Hepatocyte (in vitro differentiated cells): ENCODE measurements around the gene DDX11.
"Not testable (repeated sequence)": the region's sequence is repeated elsewhere in the genome, so short reads cannot be mapped to it uniquely, and the experiment has no call there.

Source experiments
- CTCF ChIP-seq: fragments of 200-600 bp; sonication (generic); IDR thresholded peaks from 2 replicates; pipeline ENCODE4 v1.5.1; 2016; ENCODE audit warnings: antibody characterized with exemption, mild to moderate bottlenecking; ENCODE audit not compliant: poor library complexity
- EZH2 ChIP-seq: fragments of 200-600 bp; sonication (generic); IDR thresholded peaks from 2 replicates; pipeline ENCODE4 v1.6.1; 2016; ENCODE audit warnings: antibody characterized with exemption, mild to moderate bottlenecking, borderline replicate concordance
- EZH2phosphoT487 ChIP-seq: fragments of 200-600 bp; sonication (generic); IDR thresholded peaks from one replicate; pipeline ENCODE4 v1.6.1; 2018; ENCODE audit warnings: antibody characterized with exemption, mild to moderate bottlenecking, low read depth, moderate library complexity; ENCODE audit not compliant: unreplicated experiment, severe bottlenecking

DNA sequence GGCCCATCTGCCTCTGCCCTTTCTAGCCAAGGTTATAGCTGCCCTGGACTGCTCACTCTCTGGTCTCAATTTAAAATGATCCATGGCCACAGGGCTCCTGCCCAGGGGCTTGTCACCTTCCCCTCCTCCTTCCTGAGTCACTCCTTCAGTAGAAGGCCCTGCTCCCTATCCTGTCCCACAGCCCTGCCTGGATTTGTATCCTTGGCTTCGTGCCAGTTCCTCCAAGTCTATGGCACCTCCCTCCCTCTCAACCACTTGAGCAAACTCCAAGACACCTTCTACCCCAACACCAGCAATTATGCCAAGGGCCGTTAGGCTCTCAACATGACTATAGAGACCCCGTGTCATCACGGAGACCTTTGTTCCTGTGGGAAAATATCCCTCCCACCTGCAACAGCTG is 30.6 kb downstream of the DDX11 start:
- not testable (repeated sequence) for TF ChIP-seq CTCF, EZH2phosphoT487, EZH2
